CD4-positive, CD25-positive, alpha-beta regulatory T cell (primary cell): ENCODE measurements around the gene ARHGEF39. TPM values are rescaled to one million over a fixed set of nuclear protein-coding genes. Genes with fewer than 3 reads are reported as not detected.
"Not testable (repeated sequence)": the region's sequence is repeated elsewhere in the genome, so short reads cannot be mapped to it uniquely, and the experiment has no call there.

Experiments
- ATAC-seq, 2 donors: fragments of 150-1000 bp; cut with Tn5 transposase; one replicate each; pipeline ENCODE4 v1.10.0; 2021; ENCODE audit warnings: low read depth in 2 of 2, moderate number of reproducible peaks in 2 of 2, moderate library complexity in 1 of 2
- DNase-seq, 3 donors: peaks; one replicate each; pipeline versions ENCODE4 v3.0.0 to v3.0.0-alpha.2; 2012 to 2022; ENCODE audit warnings: mixed read lengths in 1 of 3
- H3K27ac ChIP-seq: one replicate; pipeline ENCODE4 v1.7.0; 2013; ENCODE audit warnings: mild to moderate bottlenecking, low read length; ENCODE audit not compliant: insufficient read depth, poor library complexity, severe bottlenecking
- H3K27me3 ChIP-seq: one replicate; pipeline ENCODE4 v1.7.0; 2013; ENCODE audit warnings: low read length; ENCODE audit not compliant: control insufficient read depth, insufficient read depth
- H3K36me3 ChIP-seq: one replicate; pipeline ENCODE4 v1.7.0; 2013; ENCODE audit warnings: mild to moderate bottlenecking, low read length, moderate library complexity; ENCODE audit not compliant: control insufficient read depth, insufficient read depth
- H3K4me1 ChIP-seq: 2 replicates; pipeline ENCODE4 v1.7.0; 2013; ENCODE audit warnings: mild to moderate bottlenecking, low read length; ENCODE audit not compliant: insufficient read depth, control insufficient read depth, poor library complexity, severe bottlenecking
- H3K4me3 ChIP-seq: one replicate; pipeline ENCODE4 v1.7.0; 2013; ENCODE audit warnings: low read depth, mild to moderate bottlenecking, low read length, moderate library complexity
- H3K9me3 ChIP-seq, 2 experiments: 1 replicate in 1 of 2; 2 replicates in 1 of 2; pipeline ENCODE4 v1.7.0; 2013; ENCODE audit warnings: low read length in 2 of 2, mild to moderate bottlenecking in 1 of 2, moderate library complexity in 1 of 2; ENCODE audit not compliant: control insufficient read depth in 2 of 2
- H3K27ac Mint-ChIP-seq, 3 donors: one replicate each; pipeline ENCODE4 v1.8.0; 2020 to 2022; ENCODE audit warnings: mild to moderate bottlenecking in 3 of 3, mixed read lengths in 3 of 3, moderate library complexity in 2 of 3
- H3K27me3 Mint-ChIP-seq: one replicate; pipeline ENCODE4 v1.8.0; 2022; ENCODE audit warnings: mild to moderate bottlenecking, mixed read lengths
- H3K36me3 Mint-ChIP-seq: one replicate; pipeline ENCODE4 v1.8.0; 2020; ENCODE audit warnings: mixed read lengths
- H3K4me1 Mint-ChIP-seq, 4 donors: one replicate each; pipeline ENCODE4 v1.8.0; 2020 to 2022; ENCODE audit warnings: mixed read lengths in 4 of 4, mild to moderate bottlenecking in 1 of 4
- H3K4me3 Mint-ChIP-seq, 4 donors: one replicate each; pipeline ENCODE4 v1.8.0; 2020 to 2022; ENCODE audit warnings: mild to moderate bottlenecking in 4 of 4, mixed read lengths in 4 of 4, moderate library complexity in 3 of 4
- H3K9me3 Mint-ChIP-seq, 7 donors: one replicate each; pipeline ENCODE4 v1.8.0; 2020 to 2022; ENCODE audit warnings: mixed read lengths in 7 of 7, mild to moderate bottlenecking in 3 of 7, moderate library complexity in 2 of 7
- polyA plus RNA-seq, 4 donors: library from polyadenylated mRNA; unstranded; fragments of 300-500 nt; fragmentation: Illumina TruSeq; gene quantifications; one replicate each; pipeline ENCODE4 v1.2.3, GENCODE V29; 2021
- total RNA-seq: library from RNA; stranded (reverse); gene quantifications from one replicate; pipeline ENCODE4 v1.2.3, GENCODE V29; 2022

ARHGEF39 gene
- total and polyA plus RNA-seq, 5 donors from 2014 or later: 0.36 to 0.84 (median 0.44) TPM

GRCh38 chr9:35636877-35637246 lies 28.1 kb downstream of the ARHGEF39 start:
- H3K36me3 ChIP-seq, H3K9me3 ChIP-seq, H3K27me3 ChIP-seq, H3K4me3 ChIP-seq, ATAC-seq, DNase-seq, H3K4me3 Mint-ChIP-seq, H3K27ac ChIP-seq, H3K9me3 Mint-ChIP-seq, H3K27me3 Mint-ChIP-seq, H3K36me3 Mint-ChIP-seq: not testable (repeated sequence)
- H3K4me1 Mint-ChIP-seq: peaks cover 10 to 54% (median 29%) of the 10 kb centered on the region in 4 donors
- peaks cover 11% of the 10 kb centered on the region for H3K4me1 ChIP-seq
- H3K27ac Mint-ChIP-seq: peak overlapping the region in 1 of 3 donors; percentile 17

GRCh38 chr9:35636135-35636876 lies 28.7 kb downstream of the ARHGEF39 start:
- H3K27me3 Mint-ChIP-seq: no peaks in the 10 kb centered on the region
- H3K27ac Mint-ChIP-seq: peak overlapping the region; percentile 63 to 76 (median 74)

GRCh38 chr9:35635730-35636129 lies 29.3 kb downstream of the ARHGEF39 start:
- Histone ChIP-seq H3K4me3 (no peak overlapping the region), H3K27ac (no peak overlapping the region), H3K27me3 (no peaks in the 10 kb centered on the region), H3K4me1 (peaks cover 11% of the 10 kb centered on the region), H3K36me3 (peaks cover 3% of the 10 kb centered on the region), H3K9me3 (no peaks in the 10 kb centered on the region)
- Mint-ChIP-seq H3K4me1 (peaks cover 10 to 52% (median 26%) of the 10 kb centered on the region in 4 donors), H3K4me3 (peak overlapping the region in 1 of 4 donors; percentile 0), H3K27ac (peak overlapping the region in 2 of 3 donors; percentile 63 to 74), H3K36me3 (peaks cover 4% of the 10 kb centered on the region), H3K27me3 (no peaks in the 10 kb centered on the region), H3K9me3 (peaks cover 0 to 2% (median 0%) of the 10 kb centered on the region in 7 donors)
- no peak for ATAC-seq
- no peak for DNase-seq

More at GRCh38 chr9:35636135-35636876, 28.7 kb downstream of the ARHGEF39 start:
- H3K36me3 Mint-ChIP-seq: peaks cover 4% of the 10 kb centered on the region
- Histone ChIP-seq H3K9me3 (no peaks in the 10 kb centered on the region), H3K27me3 (no peaks in the 10 kb centered on the region), H3K4me3 (no peak overlapping the region), H3K4me1 (peaks cover 11% of the 10 kb centered on the region), H3K36me3 (peaks cover 5% of the 10 kb centered on the region), H3K27ac (no peak overlapping the region)
- H3K4me1 Mint-ChIP-seq: peaks cover 10 to 54% (median 27%) of the 10 kb centered on the region in 4 donors
- peak overlapping the region in 2 of 4 donors; percentile 2 to 41 for H3K4me3 Mint-ChIP-seq
- ATAC-seq: no peak
- H3K9me3 Mint-ChIP-seq: peaks cover 0 to 2% (median 0%) of the 10 kb centered on the region in 7 donors
- no peak for DNase-seq

- Mint-ChIP-seq H3K36me3 (no peaks in the 10 kb centered on the region), H3K27ac (no peak overlapping the region), H3K9me3 (peaks cover 0 to 2% (median 0%) of the 10 kb centered on the region in 7 donors), H3K4me3 (no peak overlapping the region), H3K4me1 (peaks cover 0 to 12% (median 3%) of the 10 kb centered on the region in 4 donors), H3K27me3 (no peaks in the 10 kb centered on the region)
- H3K4me3 ChIP-seq: no peak overlapping the region
- H3K27me3 ChIP-seq: no peaks in the 10 kb centered on the region
- ATAC-seq (no peak), DNase-seq (no peak)
- no peaks in the 10 kb centered on the region for H3K9me3 ChIP-seq
- H3K36me3 ChIP-seq: no peaks in the 10 kb centered on the region
- H3K27ac ChIP-seq: no peak overlapping the region
- no peaks in the 10 kb centered on the region for H3K4me1 ChIP-seq
Observed at GRCh38 chr9:35629597-35629996, 35.4 kb downstream of the ARHGEF39 start.

- DNase-seq (no peak), ATAC-seq (no peak)
- no peak overlapping the region for H3K27ac Mint-ChIP-seq
- peaks cover 0 to 12% (median 2%) of the 10 kb centered on the region in 4 donors for H3K4me1 Mint-ChIP-seq
- H3K36me3 Mint-ChIP-seq: no peaks in the 10 kb centered on the region
- no peak overlapping the region for H3K4me3 Mint-ChIP-seq
- Histone ChIP-seq H3K9me3 (no peaks in the 10 kb centered on the region), H3K36me3 (no peaks in the 10 kb centered on the region), H3K4me3 (no peak overlapping the region), H3K4me1 (no peaks in the 10 kb centered on the region), H3K27ac (no peak overlapping the region), H3K27me3 (no peaks in the 10 kb centered on the region)
- H3K27me3 Mint-ChIP-seq: no peaks in the 10 kb centered on the region
- H3K9me3 Mint-ChIP-seq: peaks cover 0 to 2% (median 0%) of the 10 kb centered on the region in 7 donors
Observed at GRCh38 chr9:35628389-35628991, 36.5 kb downstream of the ARHGEF39 start.

- Mint-ChIP-seq H3K36me3 (no peaks in the 10 kb centered on the region), H3K9me3 (peaks cover 0 to 2% (median 0%) of the 10 kb centered on the region in 7 donors), H3K27ac (no peak overlapping the region), H3K4me3 (peak overlapping the region in 1 of 4 donors; percentile 32), H3K4me1 (peaks cover 0 to 12% (median 2%) of the 10 kb centered on the region in 4 donors), H3K27me3 (no peaks in the 10 kb centered on the region)
- Histone ChIP-seq H3K9me3 (no peaks in the 10 kb centered on the region), H3K4me3 (no peak overlapping the region), H3K36me3 (no peaks in the 10 kb centered on the region), H3K4me1 (no peaks in the 10 kb centered on the region), H3K27ac (no peak overlapping the region), H3K27me3 (no peaks in the 10 kb centered on the region)
- no peak for ATAC-seq
- no peak for DNase-seq
Observed at GRCh38 chr9:35627575-35627974, 37.4 kb downstream of the ARHGEF39 start.

- no peaks in the 10 kb centered on the region for H3K27me3 Mint-ChIP-seq
- peak overlapping the region; percentile 20 to 91 (median 89) for H3K27ac Mint-ChIP-seq
- no peak for ATAC-seq
- peaks cover 7 to 44% (median 28%) of the 10 kb centered on the region in 4 donors for H3K4me1 Mint-ChIP-seq
- peaks cover 34% of the 10 kb centered on the region for H3K4me1 ChIP-seq
- H3K36me3 Mint-ChIP-seq: no peaks in the 10 kb centered on the region
- no peak for DNase-seq
- H3K27ac ChIP-seq: no peak overlapping the region
- H3K4me3 Mint-ChIP-seq: peak overlapping the region in 3 of 4 donors; percentile 15 to 48 (median 29)
- H3K9me3 Mint-ChIP-seq: peaks cover 0 to 2% (median 0%) of the 10 kb centered on the region in 7 donors
- no peaks in the 10 kb centered on the region for H3K27me3 ChIP-seq
- H3K9me3 ChIP-seq: no peaks in the 10 kb centered on the region
- H3K36me3 ChIP-seq: no peaks in the 10 kb centered on the region
- peak overlapping the region; percentile 16 for H3K4me3 ChIP-seq
Observed at GRCh38 chr9:35619800-35620158, 45.2 kb downstream of the ARHGEF39 start.
